OCI-LY3 (cell line): ENCODE measurements around the gene IFT80.
"Not testable (repeated sequence)": the region's sequence is repeated elsewhere in the genome, so short reads cannot be mapped to it uniquely, and the experiment has no call there.

ENCODE experiments used
- CTCF ChIP-seq: fragments of 200-600, 300-600 bp; sonication (generic); IDR thresholded peaks from 2 replicates; pipeline ENCODE4 v1.5.1; 2014; ENCODE audit warnings: antibody characterized with exemption, low read length, low read depth
- EZH2phosphoT487 ChIP-seq: fragments of 200-600 bp; shearing (Covaris generic); IDR thresholded peaks from 2 replicates; pipeline ENCODE4 v1.6.1; 2018; ENCODE audit warnings: antibody characterized with exemption, mixed run types, low read depth

- not testable (repeated sequence) for TF ChIP-seq CTCF, EZH2phosphoT487
These were observed 36.1 kb downstream of the IFT80 start for GRCh38 chr3:160362896-160363295.
